GM15510 (cell line): ENCODE measurements around the gene PTPRD.

Source experiments
- POLR2A ChIP-seq: IDR thresholded peaks from 3 replicates; pipeline ENCODE4 v1.6.1; 2011; ENCODE audit warnings: borderline replicate concordance; ENCODE audit not compliant: insufficient read length; ENCODE audit errors: extremely low read depth

PTPRD gene

DNA sequence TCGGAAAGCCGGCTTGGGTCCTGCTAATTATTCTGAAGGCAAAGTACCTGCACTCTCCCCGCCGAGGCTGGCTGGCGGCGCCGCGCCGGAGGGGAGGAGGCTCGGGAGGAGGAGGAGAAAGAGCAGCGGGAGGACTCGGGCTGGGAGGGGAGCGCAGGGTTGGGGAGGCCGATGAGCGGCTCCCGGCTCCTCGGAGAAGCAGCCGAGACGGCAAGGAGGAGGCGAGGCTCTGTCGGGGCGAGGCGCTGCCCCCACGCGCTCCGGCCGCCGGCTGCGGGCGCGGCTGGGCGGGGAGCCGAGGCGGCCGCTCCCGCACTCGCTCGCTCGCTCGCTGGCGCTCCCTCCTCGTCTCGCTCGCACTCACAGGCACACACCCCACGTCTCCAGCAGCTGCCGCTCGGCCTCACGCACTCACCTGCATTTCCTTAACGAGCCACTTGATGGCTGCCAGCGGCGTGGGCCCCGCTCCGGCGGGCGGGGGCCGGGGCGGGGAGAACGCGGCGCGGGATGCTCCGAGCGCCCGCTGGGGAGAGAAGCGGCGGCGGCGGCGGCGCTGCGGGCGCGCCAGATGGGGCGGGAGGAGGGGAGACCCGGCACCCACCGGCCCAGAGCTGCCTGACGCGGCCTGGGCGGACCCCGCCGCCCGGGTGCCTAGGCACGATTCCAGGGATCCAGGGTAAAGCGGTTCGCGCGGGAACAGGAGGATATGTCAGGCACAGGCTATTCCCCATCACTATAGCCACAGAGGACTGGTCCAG, at the start of gene PTPRD:
PTPRD (minus strand) TSS at position 362 of the 758 bp plus-strand sequence.
- TF ChIP-seq POLR2A: no peak

- TF ChIP-seq POLR2A: no peak
Observed at GRCh38 chr9:10661994-10662393, 49.2 kb upstream of the PTPRD start.

DNA sequence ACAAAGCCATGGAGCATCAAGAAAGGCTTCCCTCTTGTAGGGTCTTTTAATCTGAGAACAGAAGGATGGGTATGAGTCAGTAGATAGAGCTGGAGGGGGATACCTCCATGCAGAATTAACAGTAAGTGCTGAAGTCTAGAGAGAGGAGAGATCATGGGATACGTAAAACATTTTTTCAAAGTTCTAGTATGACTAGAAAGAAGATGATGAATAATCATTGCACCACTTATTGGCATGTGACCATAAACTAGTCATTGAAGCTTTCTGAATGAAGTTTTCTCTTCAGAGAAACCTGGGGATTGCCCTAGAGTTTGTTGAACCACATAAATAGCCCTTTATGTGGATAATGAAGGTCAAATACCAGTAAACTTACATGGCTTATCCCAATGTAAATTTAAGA, 48.6 kb upstream of the PTPRD start:
- TF ChIP-seq POLR2A: no peak

- TF ChIP-seq POLR2A: no peak
Observed at GRCh38 chr9:10651012-10651411, 38.2 kb upstream of the PTPRD start.

- TF ChIP-seq POLR2A: no peak
Observed at GRCh38 chr9:10649076-10649475, 36.3 kb upstream of the PTPRD start.

- TF ChIP-seq POLR2A: no peak
Observed at GRCh38 chr9:10633785-10634184, 21.0 kb upstream of the PTPRD start.

- no peak for TF ChIP-seq POLR2A
Observed at GRCh38 chr9:10614196-10614800, 1.5 kb upstream of the PTPRD start.

DNA sequence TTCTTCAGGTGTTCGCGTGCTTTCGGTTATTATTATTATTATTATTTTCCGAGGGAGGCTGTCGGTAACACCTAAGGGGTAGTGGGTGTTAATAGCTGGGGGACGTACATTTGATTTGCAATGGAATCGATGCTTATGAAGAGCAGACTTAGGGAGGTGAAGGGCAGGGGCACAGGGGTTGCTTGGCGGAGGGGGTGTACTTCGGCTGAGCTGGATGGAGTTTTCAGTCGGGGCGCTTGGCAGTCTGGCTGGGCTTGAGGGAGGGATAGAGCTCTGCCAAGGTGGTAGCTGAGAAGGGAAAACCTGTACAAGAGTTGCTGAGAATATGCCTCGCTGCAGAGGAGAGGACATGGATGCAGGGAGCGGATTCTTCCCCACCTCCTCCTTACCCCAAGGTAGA, 617 bp upstream of the PTPRD start:
- no peak for TF ChIP-seq POLR2A

- TF ChIP-seq POLR2A: no peak
Observed at GRCh38 chr9:10605388-10605787, 7.4 kb downstream of the PTPRD start.

- no peak for TF ChIP-seq POLR2A
Observed at GRCh38 chr9:10604927-10605326, 7.9 kb downstream of the PTPRD start.

GRCh38 chr9:10597801-10598200, 15.0 kb downstream of the PTPRD start:
- TF ChIP-seq POLR2A: no peak

DNA sequence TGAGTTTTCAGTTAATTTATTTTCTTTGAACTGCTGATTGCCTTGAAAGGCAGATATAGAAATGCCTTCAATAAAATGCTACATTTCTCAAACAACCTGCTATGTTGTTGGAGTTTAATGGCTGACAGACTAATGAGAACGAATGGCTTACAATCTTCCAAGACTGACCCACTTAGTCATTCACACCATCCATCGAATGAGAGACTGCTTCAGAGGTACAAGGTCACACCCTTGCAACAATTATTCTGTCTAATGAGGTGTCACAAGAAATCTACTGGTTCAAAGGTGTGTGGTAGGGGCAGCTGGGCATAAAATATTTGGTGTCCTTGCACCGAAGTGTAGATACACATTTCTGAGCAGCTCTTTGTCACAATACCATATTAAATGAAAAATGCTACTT, 18.3 kb downstream of the PTPRD start:
- no peak for TF ChIP-seq POLR2A

DNA sequence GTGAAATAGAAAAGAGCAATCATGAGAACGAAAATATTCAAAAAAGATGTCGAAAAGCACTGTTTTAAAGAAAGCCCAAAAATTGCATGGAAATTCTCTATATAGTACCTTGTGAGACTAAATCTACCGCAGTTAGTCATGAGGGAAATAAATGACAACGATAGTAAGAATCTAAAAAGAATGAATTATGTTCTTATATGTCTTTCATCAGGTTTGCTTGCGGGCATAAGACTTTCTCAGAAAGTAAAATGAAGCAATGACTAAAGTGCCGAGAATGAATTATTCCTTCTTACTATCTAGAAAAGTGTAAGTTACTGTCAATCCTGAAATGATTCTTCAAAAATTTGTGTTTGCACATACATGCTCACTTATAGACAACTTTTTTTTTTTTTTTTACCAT, 26.4 kb downstream of the PTPRD start:
- no peak for TF ChIP-seq POLR2A

DNA sequence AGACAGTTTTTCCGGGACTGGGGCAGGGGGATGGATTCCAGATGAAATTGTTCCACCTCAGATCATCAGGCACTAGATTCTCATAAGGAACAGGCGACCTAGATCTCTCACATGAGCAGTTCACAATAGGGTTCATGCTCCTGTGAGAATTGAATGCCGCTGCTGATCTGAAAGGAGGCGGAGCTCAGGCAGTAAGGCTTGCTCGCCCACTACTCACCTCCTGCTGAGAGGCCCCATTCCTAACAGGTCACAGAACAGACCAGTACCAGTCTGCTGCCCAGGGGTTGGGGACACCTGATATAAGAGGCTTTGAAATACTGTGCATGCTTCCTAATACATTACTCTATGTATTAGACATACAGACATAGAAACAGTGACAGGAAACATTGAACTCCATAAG, 41.1 kb downstream of the PTPRD start:
- TF ChIP-seq POLR2A: no peak

DNA sequence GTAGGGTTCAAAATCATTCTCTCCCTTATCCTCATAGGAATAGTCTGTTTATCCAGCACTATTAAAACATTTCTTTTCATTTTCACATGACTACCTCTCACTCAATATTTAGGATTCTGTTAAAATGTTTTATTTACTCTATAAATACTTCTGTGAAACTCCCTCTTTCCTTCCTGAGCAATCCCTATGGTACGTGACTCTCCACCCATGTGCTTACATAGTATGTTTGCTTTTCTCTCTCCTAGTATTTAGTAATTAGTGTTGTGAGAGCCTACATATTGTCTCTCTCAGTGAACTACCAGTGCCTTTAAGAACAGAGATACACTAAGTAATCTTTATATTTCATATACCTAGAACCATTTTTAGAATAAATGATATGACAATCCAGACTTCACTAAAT, 46.0 kb downstream of the PTPRD start:
- no peak for TF ChIP-seq POLR2A
